Activated T-helper 2 cell treated with anti-CD3 and anti-CD28 coated beads, Interferon-gamma antibody, Interleukin-2, Interleukin-4, amounts not matched to agents 10 μg/mL and 5 μg/mL and 100 μg/mL, durations not matched to agents 14 hours and 24 hours and 36 hours (primary cell): ENCODE results near the gene SMIM14. TPM values are rescaled to one million over a fixed set of nuclear protein-coding genes. Genes with fewer than 3 reads are reported as not detected.
"Not testable (repeated sequence)": the region's sequence is repeated elsewhere in the genome, so short reads cannot be mapped to it uniquely, and the experiment has no call there.

Experiments used
- DNase-seq: peaks from one replicate; pipeline ENCODE4 v3.0.0; 2021; ENCODE audit warnings: low spot score
- H3K27ac Mint-ChIP-seq: one replicate; pipeline ENCODE4 v1.8.0; 2021; ENCODE audit warnings: mixed read lengths
- H3K27me3 Mint-ChIP-seq: one replicate; pipeline ENCODE4 v1.8.0; 2021; ENCODE audit warnings: low read depth, mixed read lengths
- H3K36me3 Mint-ChIP-seq: one replicate; pipeline ENCODE4 v1.8.0; 2021; ENCODE audit warnings: low read depth, mixed read lengths
- H3K4me1 Mint-ChIP-seq: one replicate; pipeline ENCODE4 v1.8.0; 2021; ENCODE audit warnings: low read depth, mixed read lengths
- H3K4me3 Mint-ChIP-seq: one replicate; pipeline ENCODE4 v1.8.0; 2021; ENCODE audit warnings: low read depth, mild to moderate bottlenecking, moderate library complexity, mixed read lengths
- H3K9me3 Mint-ChIP-seq: one replicate; pipeline ENCODE4 v1.8.0; 2021; ENCODE audit warnings: mixed read lengths
- intact Hi-C: fragments of 100-400 bp; cut with micrococcal nuclease; formaldehyde crosslinking; loops from one replicate; pipeline ENCODE4 v1.15.1; 2023
- total RNA-seq: library from RNA; stranded (reverse); gene quantifications from 2 replicates; pipeline ENCODE4 v1.2.3, GENCODE V29; 2022

Gene SMIM14
- total RNA-seq, 1 donor from 2014 or later = 1.9 TPM

GRCh38 chr4:39515669-39516401, 122.8 kb downstream of the SMIM14 start:
- DNase-seq, H3K9me3 Mint-ChIP-seq, intact Hi-C loops, H3K4me1 Mint-ChIP-seq, H3K27me3 Mint-ChIP-seq, H3K27ac Mint-ChIP-seq, H3K4me3 Mint-ChIP-seq: not testable (repeated sequence)
- H3K36me3 Mint-ChIP-seq = peaks cover 16% of the 10 kb centered on the region

- H3K4me3 Mint-ChIP-seq = no peak overlapping the region
- no peak for DNase-seq
- no peak overlapping the region for H3K27ac Mint-ChIP-seq
- H3K9me3 Mint-ChIP-seq = no peaks in the 10 kb centered on the region
- H3K27me3 Mint-ChIP-seq = no peaks in the 10 kb centered on the region
- H3K4me1 Mint-ChIP-seq = no peaks in the 10 kb centered on the region
- peaks cover 18% of the 10 kb centered on the region for H3K36me3 Mint-ChIP-seq
- intact Hi-C loops = no loop called here
These were observed 123.7 kb downstream of the SMIM14 start for GRCh38 chr4:39514888-39515401.

GRCh38 chr4:39514266-39514665, 124.4 kb downstream of the SMIM14 start:
- peaks cover 23% of the 10 kb centered on the region for H3K36me3 Mint-ChIP-seq
- H3K27ac Mint-ChIP-seq, H3K27me3 Mint-ChIP-seq, intact Hi-C loops, H3K9me3 Mint-ChIP-seq, H3K4me1 Mint-ChIP-seq, DNase-seq, H3K4me3 Mint-ChIP-seq: not testable (repeated sequence)

- H3K4me3 Mint-ChIP-seq = no peak overlapping the region
- intact Hi-C loops = no loop called here
- H3K36me3 Mint-ChIP-seq = peaks cover 27% of the 10 kb centered on the region
- no peaks in the 10 kb centered on the region for H3K9me3 Mint-ChIP-seq
- H3K27ac Mint-ChIP-seq = no peak overlapping the region
- no peaks in the 10 kb centered on the region for H3K4me1 Mint-ChIP-seq
- H3K27me3 Mint-ChIP-seq = no peaks in the 10 kb centered on the region
- DNase-seq = no peak
These were observed 128.2 kb downstream of the SMIM14 start for GRCh38 chr4:39510348-39510929.

GRCh38 chr4:39505581-39505980, 133.1 kb downstream of the SMIM14 start:
- Mint-ChIP-seq H3K4me1 (no peaks in the 10 kb centered on the region), H3K9me3 (no peaks in the 10 kb centered on the region), H3K36me3 (peaks cover 45% of the 10 kb centered on the region), H3K4me3 (no peak overlapping the region), H3K27ac (no peak overlapping the region), H3K27me3 (no peaks in the 10 kb centered on the region)
- DNase-seq = no peak
- intact Hi-C loops = no loop called here

- intact Hi-C loops = no loop called here
- peaks cover 43% of the 10 kb centered on the region for H3K36me3 Mint-ChIP-seq
These were observed 134.1 kb downstream of the SMIM14 start for GRCh38 chr4:39504538-39504937.

GRCh38 chr4:39502664-39503035, 136.0 kb downstream of the SMIM14 start:
- H3K9me3 Mint-ChIP-seq, H3K27ac Mint-ChIP-seq, DNase-seq, H3K4me3 Mint-ChIP-seq, H3K27me3 Mint-ChIP-seq, intact Hi-C loops, H3K4me1 Mint-ChIP-seq: not testable (repeated sequence)
- H3K36me3 Mint-ChIP-seq = peaks cover 51% of the 10 kb centered on the region

More at GRCh38 chr4:39504538-39504937, 134.1 kb downstream of the SMIM14 start:
- Mint-ChIP-seq H3K4me1 (no peaks in the 10 kb centered on the region), H3K27ac (no peak overlapping the region), H3K9me3 (no peaks in the 10 kb centered on the region), H3K4me3 (no peak overlapping the region), H3K27me3 (no peaks in the 10 kb centered on the region)
- DNase-seq = no peak

GRCh38 chr4:39502019-39502663, 136.5 kb downstream of the SMIM14 start:
- Mint-ChIP-seq H3K27ac (no peak overlapping the region), H3K4me1 (no peaks in the 10 kb centered on the region), H3K27me3 (no peaks in the 10 kb centered on the region), H3K9me3 (no peaks in the 10 kb centered on the region), H3K4me3 (no peak overlapping the region), H3K36me3 (peaks cover 53% of the 10 kb centered on the region)
- DNase-seq = no peak
- intact Hi-C loops = no loop called here

- Mint-ChIP-seq H3K9me3 (no peaks in the 10 kb centered on the region), H3K4me1 (no peaks in the 10 kb centered on the region), H3K36me3 (peaks cover 31% of the 10 kb centered on the region), H3K27me3 (no peaks in the 10 kb centered on the region), H3K4me3 (no peak overlapping the region), H3K27ac (no peak overlapping the region)
- no peak for DNase-seq
- intact Hi-C loops = no loop called here
These were observed 140.0 kb downstream of the SMIM14 start for GRCh38 chr4:39498727-39499020.

- Mint-ChIP-seq H3K4me3 (no peak overlapping the region), H3K27me3 (no peaks in the 10 kb centered on the region), H3K4me1 (no peaks in the 10 kb centered on the region), H3K9me3 (no peaks in the 10 kb centered on the region), H3K36me3 (peaks cover 25% of the 10 kb centered on the region), H3K27ac (no peak overlapping the region)
- intact Hi-C loops = no loop called here
- DNase-seq = no peak
These were observed 140.5 kb downstream of the SMIM14 start for GRCh38 chr4:39497909-39498726.
